ENCODE data around the gene CASQ2. TPM values are rescaled to one million over a fixed set of nuclear protein-coding genes. Genes with fewer than 3 reads are reported as not detected.
A peak's percentile ranks its signal among the peaks of the same experiment; 100 is the strongest.

CASQ2 gene
- total RNA-seq, 4 donors from 2014 or later: 1.5 to 30.2 (median 7.8) TPM

- intact Hi-C loops (cut with DNase I; ENCODE audit: low total_unique reads): no loop called here
- TF ChIP-seq POLR2A (IDR thresholded peaks at IDR 0.05): no peak
- TF ChIP-seq, protein P1, sequence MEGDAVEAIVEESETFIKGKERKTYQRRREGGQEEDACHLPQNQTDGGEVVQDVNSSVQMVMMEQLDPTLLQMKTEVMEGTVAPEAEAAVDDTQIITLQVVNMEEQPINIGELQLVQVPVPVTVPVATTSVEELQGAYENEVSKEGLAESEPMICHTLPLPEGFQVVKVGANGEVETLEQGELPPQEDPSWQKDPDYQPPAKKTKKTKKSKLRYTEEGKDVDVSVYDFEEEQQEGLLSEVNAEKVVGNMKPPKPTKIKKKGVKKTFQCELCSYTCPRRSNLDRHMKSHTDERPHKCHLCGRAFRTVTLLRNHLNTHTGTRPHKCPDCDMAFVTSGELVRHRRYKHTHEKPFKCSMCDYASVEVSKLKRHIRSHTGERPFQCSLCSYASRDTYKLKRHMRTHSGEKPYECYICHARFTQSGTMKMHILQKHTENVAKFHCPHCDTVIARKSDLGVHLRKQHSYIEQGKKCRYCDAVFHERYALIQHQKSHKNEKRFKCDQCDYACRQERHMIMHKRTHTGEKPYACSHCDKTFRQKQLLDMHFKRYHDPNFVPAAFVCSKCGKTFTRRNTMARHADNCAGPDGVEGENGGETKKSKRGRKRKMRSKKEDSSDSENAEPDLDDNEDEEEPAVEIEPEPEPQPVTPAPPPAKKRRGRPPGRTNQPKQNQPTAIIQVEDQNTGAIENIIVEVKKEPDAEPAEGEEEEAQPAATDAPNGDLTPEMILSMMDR (IDR thresholded peaks at IDR 0.05): no peak
- Histone ChIP-seq H3K27me3 (no peaks in the 10 kb centered on the region), H3K27ac (no peak overlapping the region), H3K36me3 (no peaks in the 10 kb centered on the region), H3K4me3 (no peak overlapping the region), H3K9me3 (no peaks in the 10 kb centered on the region), H3K4me1 (no peaks in the 10 kb centered on the region)
- DNase-seq: no peak
These were observed 15.2 kb downstream of the CASQ2 start for GRCh38 chr1:115753361-115753760.

DNA sequence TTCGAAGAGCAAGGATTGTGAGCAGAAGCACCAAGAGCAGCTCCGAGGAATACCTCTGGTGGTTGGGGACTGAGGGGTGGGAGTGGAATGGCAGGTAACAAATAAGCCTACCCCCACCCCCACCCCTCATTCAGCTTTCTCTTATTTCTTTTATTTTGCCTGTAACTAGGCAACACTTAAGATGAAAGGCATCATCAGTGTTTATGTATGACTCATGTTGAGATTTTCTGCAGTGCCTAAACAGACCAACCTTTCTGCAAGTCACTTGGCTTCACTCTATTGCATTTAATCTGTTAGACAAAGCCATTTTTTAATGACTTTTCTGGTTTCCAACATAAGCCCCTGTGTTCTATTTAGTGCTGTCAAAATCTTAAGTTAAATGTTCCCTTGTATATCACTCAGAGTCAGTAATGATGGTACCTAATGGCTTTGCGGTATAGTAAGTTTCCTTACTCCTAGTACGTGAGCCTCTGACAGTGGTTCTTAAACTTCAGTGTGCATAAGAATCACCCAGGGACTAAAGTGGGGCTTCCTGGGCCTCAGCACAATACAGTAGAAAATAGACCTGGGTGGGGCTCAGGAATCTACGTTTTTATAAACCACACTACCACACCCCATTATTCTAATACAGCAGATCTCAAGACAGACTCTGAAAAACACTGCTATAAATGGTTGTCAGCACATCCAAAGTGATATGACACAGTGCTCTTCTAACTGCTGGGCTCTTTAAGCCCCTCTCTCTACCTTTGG is 19.9 kb downstream of the CASQ2 start:
- no peak for TF ChIP-seq POLR2A (IDR thresholded peaks at IDR 0.05)
- TF ChIP-seq, protein P1 (IDR thresholded peaks at IDR 0.05): no peak
- no peak for DNase-seq
- H3K9me3 ChIP-seq: no peaks in the 10 kb centered on the region
- H3K4me1 ChIP-seq: no peaks in the 10 kb centered on the region
- no peaks in the 10 kb centered on the region for H3K27me3 ChIP-seq
- H3K36me3 ChIP-seq: no peaks in the 10 kb centered on the region
- intact Hi-C loops (cut with DNase I; ENCODE audit: low total_unique reads): no loop called here
- no peak overlapping the region for H3K4me3 ChIP-seq
- H3K27ac ChIP-seq: peak overlapping the region in 1 of 2 donors; percentile 37

DNA sequence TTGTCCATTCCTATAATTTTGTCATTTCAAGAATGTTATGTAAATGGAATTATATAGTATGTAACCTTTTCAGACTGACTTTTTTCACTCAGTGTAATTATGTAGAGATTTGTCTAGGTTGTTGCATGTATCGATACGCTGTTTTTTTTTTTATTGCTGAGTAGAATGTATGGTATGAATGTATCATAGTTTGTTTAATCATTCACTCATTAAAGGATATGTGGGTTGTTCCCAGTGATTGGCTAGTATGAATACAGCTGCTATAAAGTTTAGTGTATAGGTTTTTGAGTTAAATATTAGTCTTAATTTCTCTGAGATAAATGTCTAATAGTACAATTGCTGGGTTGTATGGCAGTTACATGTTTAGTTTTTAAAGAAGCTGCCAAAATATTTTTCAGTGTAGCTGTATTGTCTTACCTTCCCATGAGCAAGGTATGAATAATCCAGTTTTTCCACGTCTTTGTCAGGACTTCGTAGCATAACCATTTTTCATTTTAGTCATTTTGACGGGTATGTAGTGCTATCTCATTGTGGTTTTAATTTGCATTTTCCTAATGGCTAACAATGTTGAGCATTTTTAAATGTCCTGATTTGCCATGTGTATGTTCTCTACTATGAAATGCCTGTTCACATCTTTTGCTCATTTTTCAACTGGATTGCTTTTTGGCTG is 22.4 kb downstream of the CASQ2 start:
- no peaks in the 10 kb centered on the region for H3K9me3 ChIP-seq
- no peaks in the 10 kb centered on the region for H3K27me3 ChIP-seq
- no peak for DNase-seq
- no peak overlapping the region for H3K27ac ChIP-seq
- intact Hi-C loops (cut with DNase I; ENCODE audit: low total_unique reads): no loop called here
- H3K4me3 ChIP-seq: no peak overlapping the region
- no peaks in the 10 kb centered on the region for H3K4me1 ChIP-seq
- no peak for TF ChIP-seq POLR2A (IDR thresholded peaks at IDR 0.05)
- TF ChIP-seq, protein P1 (IDR thresholded peaks at IDR 0.05): no peak
- H3K36me3 ChIP-seq: no peaks in the 10 kb centered on the region

DNA sequence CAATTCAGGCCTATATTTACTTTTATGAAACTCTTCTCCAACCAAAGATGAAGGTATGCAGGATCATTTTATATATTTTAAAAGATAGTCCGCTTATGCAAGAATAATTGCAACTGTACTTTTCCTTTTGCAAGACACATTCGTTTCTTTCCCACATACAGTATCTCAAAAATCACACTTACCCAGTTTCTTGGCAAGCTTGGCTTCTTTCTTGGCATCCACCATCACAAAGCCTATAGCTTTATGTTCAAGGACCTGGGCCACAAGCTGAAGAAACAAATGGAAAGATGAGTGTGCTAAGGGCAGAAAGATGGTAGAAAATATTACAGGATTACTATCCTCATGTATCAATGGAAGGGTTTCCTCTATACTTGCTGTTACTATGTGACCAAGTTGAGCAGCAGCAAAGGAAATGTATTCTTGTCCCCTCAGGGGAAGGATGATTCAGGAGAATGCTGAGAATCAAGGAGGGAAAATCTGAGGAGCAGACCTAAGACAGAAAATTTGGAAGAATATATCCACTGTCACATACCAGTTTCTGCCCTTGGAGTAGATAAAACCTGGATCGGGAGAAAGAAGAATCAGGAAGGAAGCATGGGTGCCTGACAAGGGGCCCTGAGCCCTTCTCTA is 23.8 kb downstream of the CASQ2 start:
- DNase-seq: no peak
- Histone ChIP-seq H3K4me3 (no peak overlapping the region), H3K9me3 (no peaks in the 10 kb centered on the region), H3K36me3 (no peaks in the 10 kb centered on the region), H3K27me3 (no peaks in the 10 kb centered on the region), H3K27ac (no peak overlapping the region), H3K4me1 (no peaks in the 10 kb centered on the region)
- TF ChIP-seq POLR2A (IDR thresholded peaks at IDR 0.05): no peak
- TF ChIP-seq, protein P1 (IDR thresholded peaks at IDR 0.05): no peak
- intact Hi-C loops (cut with DNase I; ENCODE audit: low total_unique reads): no loop called here

DNA sequence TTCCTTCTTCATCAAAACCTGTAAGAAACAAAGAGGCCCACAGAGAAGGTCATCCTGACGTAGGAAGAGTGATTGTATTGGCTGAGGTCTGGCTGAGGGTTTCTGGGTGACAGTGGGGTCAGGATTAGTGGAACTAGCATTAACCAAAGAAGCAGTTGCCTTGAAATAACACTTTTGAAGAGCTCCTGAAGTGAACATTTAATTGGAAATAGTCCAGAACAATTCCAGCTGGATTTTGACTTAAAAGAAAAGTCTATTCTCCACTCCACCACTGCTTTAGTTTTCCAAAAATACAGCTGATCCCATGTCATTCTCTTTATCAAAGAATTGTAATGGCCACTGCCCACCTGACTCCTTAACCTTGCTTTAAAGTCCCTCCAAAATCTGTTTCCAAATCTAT is 27.7 kb downstream of the CASQ2 start:
- TF ChIP-seq, protein P1 (IDR thresholded peaks at IDR 0.05): no peak
- TF ChIP-seq POLR2A (IDR thresholded peaks at IDR 0.05): no peak
- Histone ChIP-seq H3K36me3 (no peaks in the 10 kb centered on the region), H3K4me1 (no peaks in the 10 kb centered on the region), H3K27me3 (no peaks in the 10 kb centered on the region), H3K4me3 (no peak overlapping the region), H3K9me3 (no peaks in the 10 kb centered on the region), H3K27ac (no peak overlapping the region)
- DNase-seq: no peak
- intact Hi-C loops (cut with DNase I; ENCODE audit: low total_unique reads): no loop called here

Measured in uterus (tissue), 4 donors.